ENCODE results near the gene EEF1A2.
"Not testable (repeated sequence)": the region's sequence is repeated elsewhere in the genome, so short reads cannot be mapped to it uniquely, and the experiment has no call there.

EEF1A2 gene

GRCh38 chr20:63484236-63484635, 14.6 kb downstream of the EEF1A2 start:
- DNase-seq: no peak

- no peak for DNase-seq
Observed at GRCh38 chr20:63483834-63484233, 15.0 kb downstream of the EEF1A2 start.

- no peak for DNase-seq
Observed at GRCh38 chr20:63482021-63482587, 16.8 kb downstream of the EEF1A2 start.

GRCh38 chr20:63481503-63481902, 17.4 kb downstream of the EEF1A2 start:
- no peak for DNase-seq

GRCh38 chr20:63479695-63480419, 19.0 kb downstream of the EEF1A2 start:
- not testable (repeated sequence) for DNase-seq

- DNase-seq: no peak
Observed at GRCh38 chr20:63478346-63479302, 20.3 kb downstream of the EEF1A2 start.

GRCh38 chr20:63477944-63478343, 20.9 kb downstream of the EEF1A2 start:
- DNase-seq: no peak

- no peak for DNase-seq
Observed at GRCh38 chr20:63477061-63477616, 21.7 kb downstream of the EEF1A2 start.

GRCh38 chr20:63475209-63475608, 23.7 kb downstream of the EEF1A2 start:
- no peak for DNase-seq

- no peak for DNase-seq
Observed at GRCh38 chr20:63473555-63474449, 25.1 kb downstream of the EEF1A2 start.

GRCh38 chr20:63472862-63473390, 26.0 kb downstream of the EEF1A2 start:
- DNase-seq: no peak

- no peak for DNase-seq
Observed at GRCh38 chr20:63471981-63472831, 26.7 kb downstream of the EEF1A2 start, which contains the start of gene KCNQ2. Gene KCNQ2, minus strand, starts transcription at chr20:63472655. Its CDS starts 192 bp downstream, at chr20:63472463.

GRCh38 chr20:63471717-63471980, 27.2 kb downstream of the EEF1A2 start:
- DNase-seq: no peak

- DNase-seq: no peak
Observed at GRCh38 chr20:63471002-63471716, 27.7 kb downstream of the EEF1A2 start.

GRCh38 chr20:63470410-63470809, 28.5 kb downstream of the EEF1A2 start:
- no peak for DNase-seq

- no peak for DNase-seq
Observed at GRCh38 chr20:63469713-63470101, 29.2 kb downstream of the EEF1A2 start.

- DNase-seq: no peak
Observed at GRCh38 chr20:63469019-63469712, 29.7 kb downstream of the EEF1A2 start.

GRCh38 chr20:63468421-63468820, 30.5 kb downstream of the EEF1A2 start:
- no peak for DNase-seq

- no peak for DNase-seq
Observed at GRCh38 chr20:63467294-63468083, 31.4 kb downstream of the EEF1A2 start.

Measured in activated CD4-positive, CD25-positive, alpha-beta regulatory T cell treated with anti-CD3 and anti-CD28 coated beads, Interleukin-2, amount 50 U/mL, for 72 hours (primary cell).